ENCODE data around the gene SYNE2.
"Not testable (repeated sequence)": the region's sequence is repeated elsewhere in the genome, so short reads cannot be mapped to it uniquely, and the experiment has no call there.

SYNE2 gene

GRCh38 chr14:63860146-63860545, 7.3 kb downstream of the SYNE2 start:
- TF ChIP-seq, protein P1, sequence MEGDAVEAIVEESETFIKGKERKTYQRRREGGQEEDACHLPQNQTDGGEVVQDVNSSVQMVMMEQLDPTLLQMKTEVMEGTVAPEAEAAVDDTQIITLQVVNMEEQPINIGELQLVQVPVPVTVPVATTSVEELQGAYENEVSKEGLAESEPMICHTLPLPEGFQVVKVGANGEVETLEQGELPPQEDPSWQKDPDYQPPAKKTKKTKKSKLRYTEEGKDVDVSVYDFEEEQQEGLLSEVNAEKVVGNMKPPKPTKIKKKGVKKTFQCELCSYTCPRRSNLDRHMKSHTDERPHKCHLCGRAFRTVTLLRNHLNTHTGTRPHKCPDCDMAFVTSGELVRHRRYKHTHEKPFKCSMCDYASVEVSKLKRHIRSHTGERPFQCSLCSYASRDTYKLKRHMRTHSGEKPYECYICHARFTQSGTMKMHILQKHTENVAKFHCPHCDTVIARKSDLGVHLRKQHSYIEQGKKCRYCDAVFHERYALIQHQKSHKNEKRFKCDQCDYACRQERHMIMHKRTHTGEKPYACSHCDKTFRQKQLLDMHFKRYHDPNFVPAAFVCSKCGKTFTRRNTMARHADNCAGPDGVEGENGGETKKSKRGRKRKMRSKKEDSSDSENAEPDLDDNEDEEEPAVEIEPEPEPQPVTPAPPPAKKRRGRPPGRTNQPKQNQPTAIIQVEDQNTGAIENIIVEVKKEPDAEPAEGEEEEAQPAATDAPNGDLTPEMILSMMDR (IDR thresholded peaks at IDR 0.05; ENCODE audit: insufficient read depth, low read length, poor library complexity, severe bottlenecking): no peak
- TF ChIP-seq EZH2phosphoT487 (conservative IDR thresholded peaks at IDR 0.05; ENCODE audit: low read length): no peak
- Histone ChIP-seq H3K9ac (ENCODE audit: low read length) (peak overlapping the region; percentile 27; the same call in 1 of the 2 replicates), H3K27ac (ENCODE audit: low read depth, low read length) (peak overlapping the region; percentile 95), H3K9me3 (ENCODE audit: insufficient read depth, low read length) (no peaks in the 10 kb centered on the region), H3K9me2 (replicated peaks; ENCODE audit: insufficient read depth, low read length) (no peaks in the 10 kb centered on the region), H3K4me3 (ENCODE audit: insufficient read depth, low read length, poor library complexity, severe bottlenecking) (peak overlapping the region; percentile 15), H3K79me2 (ENCODE audit: insufficient read depth, low read length) (peaks cover 95% of the 10 kb centered on the region), H3K4me2 (ENCODE audit: low read depth, low read length, poor library complexity, severe bottlenecking) (peak overlapping the region; percentile 90), H3K27me3 (ENCODE audit: low read length) (no peaks in the 10 kb centered on the region), H4K20me1 (ENCODE audit: low read depth, low read length) (no peaks in the 10 kb centered on the region), H3K36me3 (ENCODE audit: low read length) (no peaks in the 10 kb centered on the region), H2AFZ (ENCODE audit: low read depth, low read length, severe bottlenecking) (no peak overlapping the region), H3F3A (ENCODE audit: insufficient read depth) (peaks cover 60% of the 10 kb centered on the region)

DNA sequence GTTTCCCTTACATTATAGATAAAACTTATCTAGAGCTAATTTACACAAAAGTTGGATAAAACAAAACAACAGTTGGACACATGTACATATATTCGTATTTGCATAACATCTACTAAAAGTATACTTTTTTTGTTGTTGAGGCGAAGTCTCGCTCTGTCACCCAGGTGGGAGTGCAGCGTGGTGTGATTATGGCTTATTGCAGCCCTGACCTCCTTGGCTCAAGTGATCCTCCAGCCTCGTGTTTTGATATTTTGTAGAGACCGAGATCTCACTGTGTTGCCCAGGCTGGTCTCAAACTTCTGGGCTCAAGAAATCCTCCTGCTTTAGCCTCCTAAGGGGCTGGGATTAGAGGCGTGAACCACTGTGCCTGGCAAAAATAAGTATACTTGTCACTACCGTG, 9.4 kb downstream of the SYNE2 start:
- Histone ChIP-seq H3F3A (ENCODE audit: insufficient read depth) (peaks cover 77% of the 10 kb centered on the region), H3K27ac (ENCODE audit: low read depth, low read length) (peak overlapping the region; percentile 95), H3K9me2 (replicated peaks; ENCODE audit: insufficient read depth, low read length) (no peaks in the 10 kb centered on the region), H3K4me2 (ENCODE audit: low read depth, low read length, poor library complexity, severe bottlenecking) (peak overlapping the region; percentile 90), H2AFZ (ENCODE audit: low read depth, low read length, severe bottlenecking) (no peak overlapping the region), H3K9ac (ENCODE audit: low read length) (peak overlapping the region; percentile 45), H3K27me3 (ENCODE audit: low read length) (no peaks in the 10 kb centered on the region), H3K9me3 (ENCODE audit: insufficient read depth, low read length) (no peaks in the 10 kb centered on the region), H3K79me2 (ENCODE audit: insufficient read depth, low read length) (peaks cover 94% of the 10 kb centered on the region), H4K20me1 (ENCODE audit: low read depth, low read length) (no peaks in the 10 kb centered on the region), H3K36me3 (ENCODE audit: low read length) (no peaks in the 10 kb centered on the region), H3K4me3 (ENCODE audit: insufficient read depth, low read length, poor library complexity, severe bottlenecking) (peak overlapping the region; percentile 36)
- TF ChIP-seq EZH2phosphoT487 (conservative IDR thresholded peaks at IDR 0.05; ENCODE audit: low read length): no peak
- TF ChIP-seq, protein P1 (IDR thresholded peaks at IDR 0.05; ENCODE audit: insufficient read depth, low read length, poor library complexity, severe bottlenecking): no peak

DNA sequence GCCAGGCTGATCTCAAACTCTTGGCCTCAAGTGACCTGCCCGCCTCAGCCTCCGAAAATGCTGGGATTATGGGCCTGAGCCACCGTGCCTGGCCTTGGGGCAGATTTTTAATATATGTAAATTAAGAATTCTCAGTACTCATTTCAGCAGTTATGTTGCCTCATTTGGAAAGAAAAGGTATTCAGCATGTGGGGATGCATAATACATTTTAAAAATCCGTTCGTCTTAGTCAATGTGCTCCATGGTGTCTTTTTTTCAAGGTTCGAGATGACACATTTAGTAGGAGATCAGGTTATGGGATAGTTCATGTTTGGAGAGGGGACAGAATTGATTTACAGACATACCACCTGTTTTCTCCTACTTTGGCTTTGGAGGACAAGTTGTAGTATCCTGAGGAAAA, 10.2 kb downstream of the SYNE2 start:
- peak overlapping the region; percentile 90 for H3K4me2 ChIP-seq (ENCODE audit: low read depth, low read length, poor library complexity, severe bottlenecking)
- TF ChIP-seq EZH2phosphoT487 (conservative IDR thresholded peaks at IDR 0.05; ENCODE audit: low read length): no peak
- TF ChIP-seq, protein P1 (IDR thresholded peaks at IDR 0.05; ENCODE audit: insufficient read depth, low read length, poor library complexity, severe bottlenecking): no peak
- peaks cover 79% of the 10 kb centered on the region for H3F3A ChIP-seq (ENCODE audit: insufficient read depth)
- no peaks in the 10 kb centered on the region for H3K36me3 ChIP-seq (ENCODE audit: low read length)
- no peak overlapping the region for H2AFZ ChIP-seq (ENCODE audit: low read depth, low read length, severe bottlenecking)
- H3K9me2 ChIP-seq (replicated peaks; ENCODE audit: insufficient read depth, low read length): no peaks in the 10 kb centered on the region
- H3K4me3 ChIP-seq (ENCODE audit: insufficient read depth, low read length, poor library complexity, severe bottlenecking): peak overlapping the region; percentile 36
- peak overlapping the region; percentile 95 for H3K27ac ChIP-seq (ENCODE audit: low read depth, low read length)
- no peaks in the 10 kb centered on the region for H3K27me3 ChIP-seq (ENCODE audit: low read length)
- peak overlapping the region; percentile 45 for H3K9ac ChIP-seq (ENCODE audit: low read length)
- H4K20me1 ChIP-seq (ENCODE audit: low read depth, low read length): no peaks in the 10 kb centered on the region
- no peaks in the 10 kb centered on the region for H3K9me3 ChIP-seq (ENCODE audit: insufficient read depth, low read length)
- H3K79me2 ChIP-seq (ENCODE audit: insufficient read depth, low read length): peaks cover 86% of the 10 kb centered on the region

DNA sequence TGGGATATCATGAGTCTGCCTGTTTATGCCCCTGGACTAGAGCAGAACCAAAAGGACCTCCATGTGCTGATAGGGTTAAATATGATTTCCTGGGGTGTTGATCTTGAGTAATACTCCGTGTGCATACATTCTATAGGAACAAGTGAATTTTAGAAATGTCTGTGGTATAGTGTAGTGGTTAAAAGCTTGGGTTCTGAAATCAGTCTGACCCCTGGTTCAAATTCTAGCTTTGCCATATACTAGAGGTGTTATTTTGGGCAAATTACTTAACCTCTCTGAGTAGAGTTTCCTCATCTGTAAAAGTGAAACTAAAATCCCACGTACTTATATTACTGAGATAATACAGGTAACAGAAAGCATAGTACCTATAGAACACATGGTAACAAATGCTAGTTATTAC, 12.0 kb downstream of the SYNE2 start:
- Histone ChIP-seq H3K27ac (ENCODE audit: low read depth, low read length) (peak overlapping the region; percentile 95), H3K79me2 (ENCODE audit: insufficient read depth, low read length) (peaks cover 81% of the 10 kb centered on the region), H3K4me3 (ENCODE audit: insufficient read depth, low read length, poor library complexity, severe bottlenecking) (peak overlapping the region; percentile 36), H3F3A (ENCODE audit: insufficient read depth) (peaks cover 84% of the 10 kb centered on the region), H3K4me2 (ENCODE audit: low read depth, low read length, poor library complexity, severe bottlenecking) (peak overlapping the region; percentile 90), H3K9ac (ENCODE audit: low read length) (peak overlapping the region; percentile 45)
- not testable (repeated sequence) for H3K27me3 ChIP-seq (ENCODE audit: low read length); H3K36me3 ChIP-seq (ENCODE audit: low read length); H3K9me2 ChIP-seq (replicated peaks; ENCODE audit: insufficient read depth, low read length); H3K9me3 ChIP-seq (ENCODE audit: insufficient read depth, low read length); H2AFZ ChIP-seq (ENCODE audit: low read depth, low read length, severe bottlenecking); H4K20me1 ChIP-seq (ENCODE audit: low read depth, low read length)

Data from SU-DHL-6 (cell line).